GM21619 (cell line): Measurements from ENCODE around the gene AKNA.

Experiments used
- ATAC-seq: cut with Tn5 transposase; IDR thresholded peaks from one replicate; pipeline ENCODE4 v1.9.1; 2021; ENCODE audit not compliant: unreplicated experiment

AKNA gene

GRCh38 chr9:114397219-114397847 lies 9.6 kb upstream of the AKNA start:
- ATAC-seq, result no peak

DNA sequence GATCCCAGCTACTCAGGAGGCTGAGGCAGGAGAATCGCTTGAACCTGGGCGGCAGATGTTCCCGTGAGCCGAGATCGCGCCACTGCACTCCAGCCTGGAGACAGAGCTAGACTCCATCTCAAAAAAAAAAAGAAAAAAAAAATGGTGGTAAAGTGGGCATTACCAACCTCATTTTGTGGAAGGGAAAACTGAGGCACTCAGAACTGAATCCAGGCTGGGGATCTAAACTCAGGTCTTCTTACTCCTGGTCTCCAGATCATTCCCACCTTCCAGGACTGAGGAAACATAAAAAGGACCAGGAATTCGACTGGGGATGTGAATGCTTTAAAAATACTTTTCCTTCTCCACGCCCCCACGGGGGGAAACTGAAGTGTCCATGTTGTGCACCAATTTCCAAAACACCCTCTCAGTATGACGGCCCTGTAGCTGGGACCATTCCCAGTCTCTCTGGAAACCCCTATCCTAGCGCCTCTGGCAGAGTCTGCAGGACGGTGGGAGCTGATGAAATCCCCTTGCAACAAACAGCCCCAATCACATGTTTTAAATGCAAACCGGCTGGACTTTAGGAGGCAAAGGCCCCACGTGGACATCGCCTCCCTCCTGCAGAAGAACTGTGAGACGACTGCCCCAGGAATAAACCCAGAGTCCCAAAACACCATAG lies 8.9 kb upstream of the AKNA start:
- no peak for ATAC-seq

DNA sequence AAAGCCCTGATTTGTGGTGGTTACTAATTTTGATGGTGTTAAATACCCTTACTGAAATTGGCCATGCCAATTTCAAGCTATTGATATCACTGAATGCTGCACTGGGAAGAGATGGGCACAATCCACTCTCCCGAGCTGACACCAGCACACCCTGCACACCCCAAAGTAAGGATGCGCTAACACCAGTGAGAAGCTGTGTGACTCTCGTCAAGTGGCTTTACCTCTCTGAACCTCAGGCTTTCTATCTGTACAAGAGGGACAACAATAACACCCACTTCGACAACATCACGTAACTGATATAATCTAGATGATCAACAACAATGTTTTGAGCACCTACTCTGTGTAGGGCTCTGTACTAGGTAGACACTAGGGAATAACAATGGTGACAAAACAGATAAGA lies 8.0 kb upstream of the AKNA start:
- no peak for ATAC-seq

- no peak for ATAC-seq
Measured at GRCh38 chr9:114395334-114395617, 7.5 kb upstream of the AKNA start.

GRCh38 chr9:114394523-114395333 lies 6.9 kb upstream of the AKNA start:
- no peak for ATAC-seq

- ATAC-seq, result no peak
Measured at GRCh38 chr9:114392749-114393112, 4.9 kb upstream of the AKNA start.

- no peak for ATAC-seq
Measured at GRCh38 chr9:114390952-114391351, 3.2 kb upstream of the AKNA start.

GRCh38 chr9:114389612-114390368 lies 2.0 kb upstream of the AKNA start:
- ATAC-seq, result no peak

- ATAC-seq, result no peak
Measured at GRCh38 chr9:114388764-114389375, 1.1 kb upstream of the AKNA start.

GRCh38 chr9:114388357-114388682 lies 538 bp upstream of the AKNA start:
- no peak for ATAC-seq

DNA sequence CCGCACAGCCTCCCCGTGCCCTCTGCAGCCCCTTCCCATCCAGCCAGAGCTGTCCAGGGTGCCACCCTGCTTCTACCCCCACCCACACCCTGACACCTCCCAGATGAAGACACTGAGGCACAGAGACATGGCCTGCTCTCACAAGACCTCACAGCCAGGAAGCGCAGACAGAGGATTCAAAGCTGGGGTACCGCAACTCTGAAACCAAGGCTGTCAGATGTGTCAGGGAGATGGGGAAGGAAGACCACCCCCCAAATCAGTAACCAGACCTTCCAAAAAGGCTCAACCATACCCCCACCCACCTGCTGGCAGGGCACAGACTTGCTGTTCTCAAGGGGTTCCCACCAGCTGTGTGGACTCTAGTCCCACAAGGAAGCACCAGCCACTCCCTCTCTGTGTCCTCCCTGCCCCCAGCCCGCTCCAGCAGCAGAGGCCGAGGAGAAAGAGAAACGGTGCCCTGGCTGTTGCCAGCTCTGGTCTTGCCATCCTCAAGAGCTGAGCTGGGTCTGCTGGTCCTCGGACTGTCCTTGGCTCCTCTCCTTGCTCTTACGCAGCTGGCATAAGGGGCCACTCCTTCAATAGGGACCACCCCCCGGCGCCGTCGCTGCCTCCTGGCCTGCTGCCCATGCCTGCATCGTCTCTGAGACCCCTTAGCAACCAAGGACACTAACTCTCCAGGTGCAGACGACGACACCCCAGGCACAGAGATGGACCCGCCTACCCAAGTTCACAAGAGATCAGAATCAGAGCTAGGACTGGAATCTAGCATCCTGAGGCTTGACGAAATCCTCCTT lies 699 bp downstream of the AKNA start:
- no peak for ATAC-seq

DNA sequence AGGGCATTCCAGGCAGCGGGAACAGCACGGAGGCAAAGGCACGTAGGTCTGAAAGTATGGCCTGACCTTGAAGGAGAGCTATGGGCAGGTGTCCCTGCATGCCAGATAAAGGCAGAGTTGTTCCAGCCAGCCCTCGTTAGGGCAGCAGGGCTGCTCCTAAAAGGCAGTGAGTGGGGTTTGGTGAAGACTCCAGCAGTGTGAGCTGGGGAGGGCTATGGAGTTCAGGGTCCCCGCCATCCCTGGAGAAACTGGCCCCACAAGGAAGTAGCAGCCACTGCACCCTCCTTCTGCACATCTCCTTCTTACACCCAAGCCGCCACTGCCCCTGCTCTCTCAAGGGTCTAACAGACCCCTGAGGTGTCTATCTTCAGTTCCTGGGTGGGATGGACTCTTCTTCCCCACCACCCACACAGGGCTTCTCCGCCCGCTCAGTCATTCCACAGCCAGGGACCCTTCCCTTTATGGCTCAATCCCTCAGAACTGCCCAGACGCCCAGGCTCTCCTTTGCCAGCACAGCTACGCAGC lies 1.4 kb downstream of the AKNA start:
- ATAC-seq, result no peak

GRCh38 chr9:114385397-114386181 lies 2.2 kb downstream of the AKNA start:
- ATAC-seq, result peak; percentile 77

GRCh38 chr9:114384836-114385396 lies 2.9 kb downstream of the AKNA start:
- no peak for ATAC-seq

DNA sequence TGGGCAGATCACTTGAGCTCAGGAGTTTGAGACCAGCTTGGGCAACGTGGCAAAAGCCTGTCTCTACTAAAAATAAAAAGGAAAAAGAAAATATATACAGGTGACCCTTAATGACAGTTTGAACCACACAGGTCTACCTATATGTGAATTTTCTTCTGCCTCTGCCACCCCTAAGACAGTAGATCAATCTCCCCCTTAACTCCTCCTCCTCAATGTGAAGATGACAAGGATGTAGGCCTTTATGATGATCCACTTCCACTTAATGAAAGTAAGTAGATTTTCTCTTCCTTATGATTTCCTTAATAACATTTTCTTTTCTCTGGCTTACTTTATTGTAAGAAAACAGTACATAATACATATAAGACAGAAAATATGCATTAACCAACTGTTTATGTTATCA lies 3.4 kb downstream of the AKNA start:
- ATAC-seq, result no peak

DNA sequence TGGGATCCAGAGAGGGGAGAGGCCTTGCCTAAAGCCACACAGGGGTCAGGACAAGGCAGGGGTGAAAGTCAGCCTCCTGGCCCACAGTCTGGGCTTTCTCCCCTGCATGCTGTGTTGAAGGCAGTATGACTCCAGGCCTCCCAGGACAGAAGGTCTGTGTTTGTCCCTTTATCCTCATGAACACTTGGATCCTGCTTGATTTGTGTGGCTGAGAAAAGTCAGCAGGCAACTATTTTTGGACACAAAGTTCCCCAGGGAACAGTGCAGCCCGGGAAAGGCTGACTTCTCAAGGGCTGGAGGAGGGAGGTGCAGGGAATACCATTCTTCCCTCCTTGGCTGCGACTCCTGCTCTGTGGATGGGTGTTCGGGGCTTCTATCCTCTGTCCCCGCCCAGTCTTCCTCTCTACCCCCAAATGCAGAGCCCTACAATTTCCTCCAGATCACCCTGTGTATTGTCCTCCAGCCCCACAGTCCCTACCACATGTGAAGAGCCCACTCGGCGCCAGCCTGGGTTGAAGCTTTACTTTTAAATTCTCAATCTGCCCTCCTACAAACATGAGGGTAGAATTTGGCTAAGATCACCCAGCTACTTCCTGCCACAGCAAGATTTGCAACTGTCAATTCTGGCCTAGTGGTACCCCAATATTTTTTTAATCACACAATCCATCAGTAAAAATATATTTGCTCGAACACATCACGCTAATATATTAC lies 4.1 kb downstream of the AKNA start:
- ATAC-seq, result no peak

- peak; percentile 20 for ATAC-seq
Measured at GRCh38 chr9:114382699-114383520, 4.9 kb downstream of the AKNA start.

DNA sequence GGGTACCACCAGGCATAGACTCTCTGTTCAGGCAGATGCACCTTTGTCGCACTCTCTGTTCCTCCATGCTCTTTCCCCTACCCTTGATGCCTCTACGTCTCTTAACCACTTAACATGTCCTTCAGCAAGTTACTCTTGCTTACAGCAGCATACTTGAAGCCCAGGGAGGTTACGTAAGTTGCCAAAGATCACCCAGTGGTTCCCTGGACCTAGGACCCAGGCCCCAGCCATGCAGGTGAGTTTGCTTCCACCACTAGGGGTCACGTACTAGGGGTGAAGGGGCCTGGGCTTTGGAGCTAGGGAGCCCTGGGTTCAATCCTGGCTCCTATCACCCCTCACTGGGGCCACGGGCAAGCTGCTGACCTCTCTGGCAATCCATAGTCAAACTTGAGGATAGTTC lies 8.9 kb downstream of the AKNA start:
- no peak for ATAC-seq
